HL-60 (cell line): Measurements from ENCODE around the gene MYO3B.

Experiments
- CTCF ChIP-seq: IDR thresholded peaks from one replicate; pipeline ENCODE4 v1.5.1; 2011; ENCODE audit warnings: low read length, control low read depth, inconsistent platforms; ENCODE audit not compliant: insufficient read depth
- GABPA ChIP-seq: IDR thresholded peaks from 2 replicates; pipeline ENCODE4 v1.6.1; 2012; ENCODE audit warnings: low read depth
- POLR2AphosphoS5 ChIP-seq: IDR thresholded peaks from 2 replicates; pipeline ENCODE4 v1.6.1; 2012; ENCODE audit warnings: low read depth
- REST ChIP-seq: IDR thresholded peaks from 2 replicates; pipeline ENCODE4 v1.6.1; 2012; ENCODE audit warnings: low read depth; ENCODE audit not compliant: insufficient replicate concordance
- SPI1 ChIP-seq: IDR thresholded peaks from 2 replicates; pipeline ENCODE4 v1.6.1; 2012; ENCODE audit warnings: low read depth, mild to moderate bottlenecking, borderline replicate concordance

GRCh38 chr2:170248574-170249393 is 70.8 kb downstream of the MYO3B start:
- TF ChIP-seq CTCF: no peak
- no peak for TF ChIP-seq REST
- no peak for TF ChIP-seq GABPA
- no peak for TF ChIP-seq POLR2AphosphoS5
- TF ChIP-seq SPI1: no peak
